CD4-positive, alpha-beta memory T cell (primary cell): ENCODE data around the gene MYOZ3. TPM values are rescaled to one million over a fixed set of nuclear protein-coding genes. Genes with fewer than 3 reads are reported as not detected.

Experiments
- CTCF ChIA-PET: fragments of 350-600 bp; sonication (Branson Sonifier 250); formaldehyde crosslinking; loops from one replicate; lab custom pipeline; 2021; ENCODE audit warnings: inconsistent platforms; ENCODE audit not compliant: partially characterized antibody; lab: Charles Lee
- POLR2A ChIA-PET: fragments of 350-600 bp; sonication (Branson Sonifier 250); formaldehyde crosslinking; loops from one replicate; lab custom pipeline; 2021; ENCODE audit not compliant: partially characterized antibody; lab: Charles Lee
- DNase-seq, 5 donors: peaks; one replicate each; pipeline versions ENCODE4 v3.0.0 to v3.0.0-alpha.2; 2020 to 2022; ENCODE audit warnings: mixed read lengths in 1 of 5
- H3K27ac ChIP-seq: one replicate; pipeline ENCODE4 v1.7.0; 2013; ENCODE audit warnings: low read depth, low read length
- H3K27me3 ChIP-seq: 2 replicates; pipeline ENCODE4 v1.7.0; 2013; ENCODE audit warnings: mild to moderate bottlenecking, low read length, moderate library complexity; ENCODE audit not compliant: insufficient read depth
- H3K36me3 ChIP-seq: 2 replicates; pipeline ENCODE4 v1.7.0; 2013; ENCODE audit warnings: mild to moderate bottlenecking, low read length, moderate library complexity; ENCODE audit not compliant: insufficient read depth
- H3K4me1 ChIP-seq: 2 replicates; pipeline ENCODE4 v1.7.0; 2013; ENCODE audit warnings: mild to moderate bottlenecking, low read length, moderate library complexity; ENCODE audit not compliant: insufficient read depth
- H3K4me3 ChIP-seq, 2 donors: one replicate each; pipeline ENCODE4 v1.7.0; 2013; ENCODE audit warnings: low read length in 2 of 2, mild to moderate bottlenecking in 1 of 2
- H3K9me3 ChIP-seq, 2 donors: one replicate each; pipeline ENCODE4 v1.7.0; 2013; ENCODE audit warnings: low read length in 2 of 2, control low read depth in 1 of 2; ENCODE audit not compliant: control insufficient read depth in 1 of 2
- H3K27ac Mint-ChIP-seq, 7 donors: one replicate each; pipeline ENCODE4 v1.8.0; 2020 to 2021; ENCODE audit warnings: mixed read lengths in 7 of 7, mild to moderate bottlenecking in 6 of 7, inconsistent platforms in 3 of 7, moderate library complexity in 3 of 7
- H3K27me3 Mint-ChIP-seq, 2 donors: one replicate each; pipeline ENCODE4 v1.8.0; 2020 to 2021; ENCODE audit warnings: mixed read lengths in 2 of 2
- H3K36me3 Mint-ChIP-seq, 2 donors: one replicate each; pipeline ENCODE4 v1.8.0; 2020 to 2021; ENCODE audit warnings: mixed read lengths in 2 of 2, inconsistent platforms in 1 of 2, mild to moderate bottlenecking in 1 of 2
- H3K4me1 Mint-ChIP-seq, 4 donors: one replicate each; pipeline ENCODE4 v1.8.0; 2020 to 2021; ENCODE audit warnings: mixed read lengths in 4 of 4, mild to moderate bottlenecking in 1 of 4
- H3K4me3 Mint-ChIP-seq, 8 donors: one replicate each; pipeline ENCODE4 v1.8.0; 2020 to 2021; ENCODE audit warnings: mixed read lengths in 8 of 8, mild to moderate bottlenecking in 7 of 8, moderate library complexity in 6 of 8, inconsistent platforms in 3 of 8
- H3K9me3 Mint-ChIP-seq, 8 donors: one replicate each; pipeline ENCODE4 v1.8.0; 2020 to 2021; ENCODE audit warnings: mixed read lengths in 8 of 8, mild to moderate bottlenecking in 5 of 8, inconsistent platforms in 3 of 8, moderate library complexity in 1 of 8
- intact Hi-C: fragments of 100-400 bp; cut with micrococcal nuclease; formaldehyde crosslinking; loops from one replicate; pipeline ENCODE4 v1.15.1; 2023
- polyA plus RNA-seq, 2 donors: library from polyadenylated mRNA; unstranded; fragments of 300-500 nt; fragmentation: Illumina TruSeq; gene quantifications; one replicate each; pipeline ENCODE4 v1.2.3, GENCODE V29; 2021
- total RNA-seq, 2 experiments: library from RNA; stranded (reverse); gene quantifications; one replicate each; pipeline ENCODE4 v1.2.3, GENCODE V29; 2021

Gene MYOZ3
- total and polyA plus RNA-seq, 4 experiments from 2014 or later: not detected

GRCh38 chr5:150658699-150659265 lies 2.3 kb upstream of the MYOZ3 start:
- intact Hi-C loops: loop anchor here (5.0 kb wide), 1 partner anchor 119 kb away; the partner anchor contains the start of gene SMIM3

GRCh38 chr5:150659360-150660107 lies 1.5 kb upstream of the MYOZ3 start:
- H3K9me3 Mint-ChIP-seq: peaks cover 0 to 2% (median 0%) of the 10 kb centered on the region in 8 donors
- intact Hi-C loops: loop anchor here (5.0 kb wide), 1 partner anchor 118 kb away; the partner anchor contains the start of gene SMIM3
- Histone ChIP-seq H3K27ac (no peak overlapping the region), H3K9me3 (no peaks in the 10 kb centered on the region), H3K4me3 (no peak overlapping the region), H3K4me1 (peaks cover 12% of the 10 kb centered on the region), H3K27me3 (no peaks in the 10 kb centered on the region), H3K36me3 (no peaks in the 10 kb centered on the region)
- H3K4me1 Mint-ChIP-seq: peaks cover 3 to 12% (median 7%) of the 10 kb centered on the region in 4 donors
- POLR2A ChIA-PET: no interaction called here
- no peak overlapping the region for H3K4me3 Mint-ChIP-seq
- no peak overlapping the region for H3K27ac Mint-ChIP-seq
- no peaks in the 10 kb centered on the region for H3K36me3 Mint-ChIP-seq
- H3K27me3 Mint-ChIP-seq: peaks cover 2 to 4% of the 10 kb centered on the region in 2 donors
- CTCF ChIA-PET: no interaction called here
- DNase-seq: no peak

More at GRCh38 chr5:150658699-150659265, 2.3 kb upstream of the MYOZ3 start:
- no peaks in the 10 kb centered on the region for H3K9me3 ChIP-seq
- no peaks in the 10 kb centered on the region for H3K36me3 ChIP-seq
- peaks cover 3 to 12% (median 9%) of the 10 kb centered on the region in 4 donors for H3K4me1 Mint-ChIP-seq
- ChIA-PET CTCF (interaction anchor here (1.9 to 2.3 kb wide), 2 partner anchors 41 to 201 kb away, joined by 8 to 11 read pairs; partner anchors contain the start of gene RBM22), POLR2A (no interaction called here)
- H3K36me3 Mint-ChIP-seq: no peaks in the 10 kb centered on the region
- H3K4me3 Mint-ChIP-seq: peak overlapping the region in 3 of 8 donors; percentile 25 to 60 (median 39)
- H3K27me3 ChIP-seq: no peaks in the 10 kb centered on the region
- H3K27ac Mint-ChIP-seq: peak overlapping the region in 2 of 7 donors; percentile 66 to 91
- peaks cover 0 to 2% of the 10 kb centered on the region in 2 donors for H3K27me3 Mint-ChIP-seq
- H3K4me3 ChIP-seq: no peak overlapping the region
- DNase-seq: no peak
- H3K27ac ChIP-seq: no peak overlapping the region
- H3K9me3 Mint-ChIP-seq: peaks cover 0 to 2% (median 0%) of the 10 kb centered on the region in 8 donors
- peaks cover 12% of the 10 kb centered on the region for H3K4me1 ChIP-seq

DNA sequence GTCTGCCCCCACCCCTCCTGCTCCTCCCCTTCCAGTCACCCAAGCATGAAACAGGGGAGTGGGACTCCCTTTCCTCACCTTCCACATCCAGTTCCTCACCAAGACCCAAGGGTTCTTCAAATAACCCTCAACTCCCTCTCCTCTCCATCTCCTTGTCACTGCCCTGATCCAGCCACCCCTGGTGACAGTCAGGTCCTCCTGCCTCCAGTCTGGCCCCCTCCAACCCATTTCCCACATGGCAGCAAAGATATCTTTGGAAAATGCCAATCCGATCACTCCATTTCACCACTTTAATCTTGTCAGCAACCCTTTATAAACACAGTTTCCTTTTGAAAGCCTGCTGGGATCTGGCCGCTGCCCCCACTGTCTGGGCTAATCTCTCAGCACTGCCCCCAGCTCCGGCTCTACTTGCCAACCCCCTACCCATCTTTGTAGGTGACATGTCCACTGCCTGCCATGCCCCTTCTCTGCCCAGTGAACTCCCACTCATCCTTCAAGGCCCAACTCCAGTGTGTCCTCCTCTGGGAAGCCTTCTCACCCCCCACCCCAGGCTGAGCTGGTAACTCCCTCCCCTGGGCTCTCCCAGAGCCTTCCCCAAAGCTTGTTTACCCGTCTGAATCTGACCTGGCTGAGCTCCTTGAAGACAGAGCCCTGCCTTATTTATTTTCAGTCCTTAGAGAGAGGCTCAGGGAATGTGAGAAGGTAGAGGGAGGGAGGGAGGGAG lies 781 bp upstream of the MYOZ3 start:
- Histone ChIP-seq H3K27ac (no peak overlapping the region), H3K27me3 (no peaks in the 10 kb centered on the region), H3K9me3 (no peaks in the 10 kb centered on the region), H3K4me3 (no peak overlapping the region), H3K4me1 (peaks cover 12% of the 10 kb centered on the region), H3K36me3 (no peaks in the 10 kb centered on the region)
- DNase-seq: no peak
- Mint-ChIP-seq H3K36me3 (no peaks in the 10 kb centered on the region), H3K4me1 (peaks cover 3 to 12% (median 7%) of the 10 kb centered on the region in 4 donors), H3K27ac (no peak overlapping the region), H3K27me3 (peaks cover 7% of the 10 kb centered on the region in 2 donors), H3K9me3 (peaks cover 0 to 2% (median 0%) of the 10 kb centered on the region in 8 donors), H3K4me3 (no peak overlapping the region)
- intact Hi-C loops: no loop called here
- ChIA-PET POLR2A (no interaction called here), CTCF (interaction anchor here (2.1 kb wide), 1 partner anchor 119 kb away, joined by 5 read pairs; the partner anchor contains the start of gene SMIM3)

- Histone ChIP-seq H3K36me3 (no peaks in the 10 kb centered on the region), H3K4me1 (peaks cover 3% of the 10 kb centered on the region), H3K9me3 (no peaks in the 10 kb centered on the region), H3K27ac (no peak overlapping the region), H3K4me3 (no peak overlapping the region), H3K27me3 (no peaks in the 10 kb centered on the region)
- Mint-ChIP-seq H3K36me3 (no peaks in the 10 kb centered on the region), H3K27me3 (peaks cover 7% of the 10 kb centered on the region in 2 donors), H3K4me1 (peaks cover 0 to 8% (median 5%) of the 10 kb centered on the region in 4 donors), H3K4me3 (no peak overlapping the region), H3K9me3 (peaks cover 0 to 2% (median 0%) of the 10 kb centered on the region in 8 donors), H3K27ac (no peak overlapping the region)
- POLR2A ChIA-PET: no interaction called here
- intact Hi-C loops: no loop called here
- no peak for DNase-seq
- CTCF ChIA-PET: interaction anchor here (2.1 to 2.2 kb wide), 2 partner anchors 38 to 117 kb away, joined by 5 to 7 read pairs; partner anchors contain the start of genes RBM22 and SMIM3
Measured at GRCh38 chr5:150661821-150662596, 958 bp downstream of the MYOZ3 start.

DNA sequence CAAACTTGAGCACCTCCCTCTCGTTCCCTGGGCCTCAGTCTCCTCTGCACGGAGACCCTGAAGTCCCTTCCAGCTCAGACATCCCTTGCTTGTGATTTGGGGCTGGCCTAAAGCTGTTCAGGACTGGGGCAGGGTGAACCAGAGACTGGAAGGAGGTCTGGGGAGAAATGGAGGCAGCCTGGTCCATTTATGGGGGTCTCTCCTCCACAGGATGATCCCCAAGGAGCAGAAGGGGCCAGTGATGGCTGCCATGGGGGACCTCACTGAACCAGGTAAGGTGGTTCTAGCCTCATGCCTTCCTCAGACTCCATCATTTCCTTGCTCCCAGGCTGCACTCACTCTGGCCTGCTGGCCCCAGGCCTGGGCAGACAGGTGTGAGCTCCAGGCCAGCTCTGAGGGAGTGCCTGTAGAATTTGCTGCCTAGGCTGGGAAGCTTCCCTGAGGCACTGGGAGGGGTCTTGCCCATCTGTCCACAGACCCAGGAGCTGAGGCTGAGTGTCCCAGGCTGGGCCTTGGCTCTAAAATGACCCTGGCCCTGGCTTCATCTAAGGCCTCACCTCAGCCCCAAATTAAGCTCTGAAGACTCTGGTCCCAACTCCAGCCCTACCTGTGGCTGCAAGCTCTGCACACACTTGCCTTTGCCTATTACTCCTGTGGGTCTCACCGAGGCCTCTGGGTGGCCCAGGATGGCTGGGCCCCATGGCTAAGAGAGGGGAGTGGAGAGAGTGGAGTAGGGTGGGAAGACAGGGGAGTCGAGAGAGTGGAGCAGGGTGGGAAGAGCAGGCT lies 1.9 kb downstream of the MYOZ3 start:
- no peak overlapping the region for H3K27ac Mint-ChIP-seq

GRCh38 chr5:150663936-150664335 lies 2.9 kb downstream of the MYOZ3 start:
- Histone ChIP-seq H3K27ac (no peak overlapping the region), H3K36me3 (no peaks in the 10 kb centered on the region), H3K27me3 (peaks cover 6% of the 10 kb centered on the region), H3K9me3 (no peaks in the 10 kb centered on the region), H3K4me1 (no peaks in the 10 kb centered on the region), H3K4me3 (no peak overlapping the region)
- Mint-ChIP-seq H3K4me3 (no peak overlapping the region), H3K27me3 (peaks cover 7% of the 10 kb centered on the region in 2 donors), H3K36me3 (no peaks in the 10 kb centered on the region), H3K4me1 (no peaks in the 10 kb centered on the region), H3K9me3 (no peaks in the 10 kb centered on the region), H3K27ac (no peak overlapping the region)
- POLR2A ChIA-PET: no interaction called here
- DNase-seq: no peak
- intact Hi-C loops: no loop called here
- CTCF ChIA-PET: interaction anchor here (1.2 to 2.2 kb wide), 3 partner anchors 9 to 37 kb away, joined by 4 to 7 read pairs (median 5); partner anchors contain the start of gene RBM22

More for the DNA sequence above, 1.9 kb downstream of the MYOZ3 start:
- Histone ChIP-seq H3K4me3 (no peak overlapping the region), H3K27ac (no peak overlapping the region), H3K27me3 (no peaks in the 10 kb centered on the region), H3K4me1 (no peaks in the 10 kb centered on the region), H3K36me3 (no peaks in the 10 kb centered on the region), H3K9me3 (no peaks in the 10 kb centered on the region)
- DNase-seq: no peak
- Mint-ChIP-seq H3K36me3 (no peaks in the 10 kb centered on the region), H3K27me3 (peaks cover 7% of the 10 kb centered on the region in 2 donors), H3K4me1 (no peaks in the 10 kb centered on the region), H3K4me3 (no peak overlapping the region), H3K9me3 (no peaks in the 10 kb centered on the region)
- POLR2A ChIA-PET: interaction anchor here (1.0 kb wide), 1 partner anchor 38 kb away, joined by 4 read pairs; the partner anchor contains the start of gene RBM22
- intact Hi-C loops: no loop called here
- CTCF ChIA-PET: interaction anchor here (1.2 to 2.2 kb wide), 3 partner anchors 9 to 38 kb away, joined by 4 to 7 read pairs (median 5); partner anchors contain the start of gene RBM22
